Caco-2 (cell line): Measurements from ENCODE around the gene FLCN. TPM values are rescaled to one million over a fixed set of nuclear protein-coding genes. Genes with fewer than 3 reads are reported as not detected.

Source experiments
- BruUV-seq: library from RNA; stranded (reverse); fragments of 400-500 nt; replicated peaks from 2 replicates; lab custom pipeline; 2021; lab: Mats Ljungman, UMichigan
- CTCF ChIA-PET: fragments of 300-600 bp; sonication (Branson Sonifier 250); formaldehyde crosslinking; loops from one replicate; lab custom pipeline; 2022; ENCODE audit warnings: antibody characterized with exemption; lab: Charles Lee
- POLR2A ChIA-PET: fragments of 300-600 bp; sonication (Branson Sonifier 250); formaldehyde crosslinking; loops from one replicate; lab custom pipeline; 2022; ENCODE audit warnings: antibody characterized with exemption; lab: Charles Lee
- DNase-seq, 2 experiments: peaks; one replicate each; pipeline versions ENCODE4 v3.0.0 to v3.0.0-alpha.2; 2020 to 2022
- H3K27me3 ChIP-seq: replicated peaks from 2 replicates; pipeline ENCODE4 v1.6.0; 2011; ENCODE audit warnings: low read length; ENCODE audit not compliant: control insufficient read depth, insufficient read depth
- H3K36me3 ChIP-seq: 2 replicates; pipeline ENCODE4 v1.5.1; 2011; ENCODE audit warnings: low read length; ENCODE audit not compliant: control insufficient read depth, insufficient read depth
- H3K4me1 ChIP-seq: fragments of 250-450 bp; sonication (Bioruptor Pico); 2 replicates; pipeline ENCODE4 v1.5.1; 2020; ENCODE audit warnings: mild to moderate bottlenecking
- H3K4me3 ChIP-seq: 2 replicates; pipeline ENCODE4 v1.5.1; 2011; ENCODE audit warnings: low read depth, mild to moderate bottlenecking, control low read depth, low read length
- H3K9me3 ChIP-seq: fragments of 250-450 bp; sonication (Bioruptor Pico); 2 replicates; pipeline ENCODE4 v1.5.1; 2020; ENCODE audit warnings: mild to moderate bottlenecking, moderate library complexity
- H3K27ac Mint-ChIP-seq: one replicate; pipeline ENCODE4 v1.8.0; 2022; ENCODE audit warnings: mixed read lengths; ENCODE audit not compliant: unreplicated experiment
- H3K27me3 Mint-ChIP-seq: one replicate; pipeline ENCODE4 v1.8.0; 2022; ENCODE audit warnings: mixed read lengths; ENCODE audit not compliant: insufficient read depth, unreplicated experiment
- H3K36me3 Mint-ChIP-seq: one replicate; pipeline ENCODE4 v1.8.0; 2022; ENCODE audit warnings: mild to moderate bottlenecking, mixed read lengths; ENCODE audit not compliant: insufficient read depth, unreplicated experiment
- H3K4me1 Mint-ChIP-seq: one replicate; pipeline ENCODE4 v1.8.0; 2022; ENCODE audit warnings: low read depth, mixed read lengths; ENCODE audit not compliant: unreplicated experiment
- H3K4me3 Mint-ChIP-seq: one replicate; pipeline ENCODE4 v1.8.0; 2022; ENCODE audit warnings: mild to moderate bottlenecking, moderate library complexity, mixed read lengths; ENCODE audit not compliant: unreplicated experiment
- H3K9me3 Mint-ChIP-seq: one replicate; pipeline ENCODE4 v1.8.0; 2022; ENCODE audit warnings: mixed read lengths; ENCODE audit not compliant: unreplicated experiment
- intact Hi-C: fragments of 100-400 bp; cut with micrococcal nuclease; formaldehyde crosslinking; loops from one replicate; pipeline ENCODE4 v1.10.0; 2022; ENCODE audit not compliant: unreplicated experiment
- total RNA-seq: library from RNA; stranded (reverse); gene quantifications from 2 replicates; pipeline ENCODE4 v1.2.3, GENCODE V29; 2022
- TF ChIP-seq, protein P1 (sequence below), 2 experiments: fragments of 200-600 bp in 1 of 2; IDR thresholded peaks; 1 replicate in 1 of 2; 2 replicates in 1 of 2; pipeline versions ENCODE4 v1.5.1 to v1.8.0; 2011 to 2022; ENCODE audit warnings: antibody characterized with exemption in 1 of 2, control low read depth in 1 of 2, inconsistent platforms in 1 of 2, low read depth in 1 of 2, low read length in 1 of 2, mild to moderate bottlenecking in 1 of 2, moderate library complexity in 1 of 2; ENCODE audit not compliant: insufficient read depth in 1 of 2, severe bottlenecking in 1 of 2, unreplicated experiment in 1 of 2

FLCN gene
- total RNA-seq, 1 experiment from 2014 or later: 69.0 TPM

DNA sequence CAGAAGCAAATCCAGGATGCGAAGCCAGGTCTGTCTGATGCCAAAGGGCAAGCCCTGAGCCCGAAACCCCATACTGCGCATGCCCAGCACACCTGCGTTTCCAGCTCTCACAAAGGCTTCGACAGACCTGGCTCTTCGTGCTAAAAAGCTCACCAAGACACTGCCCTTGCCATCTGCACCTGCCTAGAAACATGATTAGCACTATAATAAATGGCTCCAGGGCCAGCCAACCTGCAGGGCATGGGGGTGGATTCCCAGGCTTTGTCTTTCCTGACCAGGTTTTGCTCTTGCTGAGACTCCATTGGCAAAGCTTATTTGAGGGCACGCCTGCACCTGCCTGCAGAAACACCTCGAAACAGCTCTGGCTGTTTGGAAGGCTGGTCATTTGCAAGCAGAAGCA is 16.4 kb downstream of the FLCN start:
- intact Hi-C loops: no loop called here
- DNase-seq: no peak
- no peak overlapping the region for H3K27ac Mint-ChIP-seq
- H3K4me3 ChIP-seq: no peak overlapping the region
- H3K27me3 Mint-ChIP-seq: no peaks in the 10 kb centered on the region
- no peaks in the 10 kb centered on the region for H3K9me3 ChIP-seq
- CTCF ChIA-PET: no interaction called here
- H3K9me3 Mint-ChIP-seq: no peaks in the 10 kb centered on the region
- no TSS peak for BruUV-seq
- TF ChIP-seq, protein P1, sequence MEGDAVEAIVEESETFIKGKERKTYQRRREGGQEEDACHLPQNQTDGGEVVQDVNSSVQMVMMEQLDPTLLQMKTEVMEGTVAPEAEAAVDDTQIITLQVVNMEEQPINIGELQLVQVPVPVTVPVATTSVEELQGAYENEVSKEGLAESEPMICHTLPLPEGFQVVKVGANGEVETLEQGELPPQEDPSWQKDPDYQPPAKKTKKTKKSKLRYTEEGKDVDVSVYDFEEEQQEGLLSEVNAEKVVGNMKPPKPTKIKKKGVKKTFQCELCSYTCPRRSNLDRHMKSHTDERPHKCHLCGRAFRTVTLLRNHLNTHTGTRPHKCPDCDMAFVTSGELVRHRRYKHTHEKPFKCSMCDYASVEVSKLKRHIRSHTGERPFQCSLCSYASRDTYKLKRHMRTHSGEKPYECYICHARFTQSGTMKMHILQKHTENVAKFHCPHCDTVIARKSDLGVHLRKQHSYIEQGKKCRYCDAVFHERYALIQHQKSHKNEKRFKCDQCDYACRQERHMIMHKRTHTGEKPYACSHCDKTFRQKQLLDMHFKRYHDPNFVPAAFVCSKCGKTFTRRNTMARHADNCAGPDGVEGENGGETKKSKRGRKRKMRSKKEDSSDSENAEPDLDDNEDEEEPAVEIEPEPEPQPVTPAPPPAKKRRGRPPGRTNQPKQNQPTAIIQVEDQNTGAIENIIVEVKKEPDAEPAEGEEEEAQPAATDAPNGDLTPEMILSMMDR (IDR thresholded peaks at IDR 0.05; ENCODE audit: insufficient read depth in 1 of 2, low read depth in 1 of 2, low read length in 1 of 2, severe bottlenecking in 1 of 2, unreplicated experiment in 1 of 2): no peak
- no peaks in the 10 kb centered on the region for H3K27me3 ChIP-seq
- H3K4me1 ChIP-seq: no peaks in the 10 kb centered on the region
- H3K4me1 Mint-ChIP-seq: no peaks in the 10 kb centered on the region
- POLR2A ChIA-PET: no interaction called here
- peaks cover 76% of the 10 kb centered on the region for H3K36me3 Mint-ChIP-seq
- H3K4me3 Mint-ChIP-seq: no peak overlapping the region
- peaks cover 11% of the 10 kb centered on the region for H3K36me3 ChIP-seq

DNA sequence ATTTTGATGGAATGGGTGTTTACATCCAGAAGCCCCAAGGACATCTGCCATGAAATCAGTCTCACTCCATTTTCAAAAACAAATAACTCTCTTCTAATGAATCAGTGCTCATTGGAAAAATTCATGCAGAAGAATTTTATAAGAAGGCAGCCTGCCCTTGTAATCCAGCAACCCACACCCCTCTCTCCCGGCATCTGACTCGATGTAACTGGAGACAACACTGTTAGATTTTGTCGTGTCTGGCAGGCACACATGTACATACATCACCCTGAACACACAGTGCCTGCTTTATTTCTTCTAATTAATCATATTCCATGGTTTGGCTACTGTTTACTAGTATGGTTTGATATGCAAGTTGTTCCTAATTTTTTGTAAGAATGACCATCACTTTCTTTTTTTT is 19.0 kb downstream of the FLCN start:
- intact Hi-C loops: no loop called here

DNA sequence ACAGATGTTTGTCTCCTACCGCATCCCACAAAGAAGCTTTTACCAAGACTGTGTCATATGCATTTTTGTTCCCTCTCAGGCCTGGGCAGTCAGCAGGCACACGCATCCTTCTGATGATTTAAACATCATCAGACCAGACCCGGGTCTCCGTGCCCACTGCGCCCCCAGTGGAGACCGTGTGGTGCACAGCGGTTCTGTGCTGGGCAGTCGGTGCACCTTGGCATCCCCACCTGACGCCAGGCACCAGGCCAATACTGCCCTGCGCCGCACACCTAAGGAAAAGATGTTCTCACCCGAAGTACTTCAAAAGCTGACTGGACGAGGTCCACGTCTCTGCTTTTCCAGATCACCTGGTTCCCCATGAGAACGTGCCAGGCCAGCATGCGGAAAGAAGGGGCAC is 20.2 kb downstream of the FLCN start:
- DNase-seq: no peak
- H3K27ac Mint-ChIP-seq: no peak overlapping the region
- H3K4me3 Mint-ChIP-seq: no peak overlapping the region
- Histone ChIP-seq H3K9me3 (no peaks in the 10 kb centered on the region), H3K4me3 (no peak overlapping the region), H3K27me3 (no peaks in the 10 kb centered on the region), H3K36me3 (peaks cover 9% of the 10 kb centered on the region), H3K4me1 (no peaks in the 10 kb centered on the region)
- intact Hi-C loops: no loop called here
- BruUV-seq: no TSS peak
- no peaks in the 10 kb centered on the region for H3K4me1 Mint-ChIP-seq
- POLR2A ChIA-PET: no interaction called here
- H3K27me3 Mint-ChIP-seq: no peaks in the 10 kb centered on the region
- H3K9me3 Mint-ChIP-seq: no peaks in the 10 kb centered on the region
- CTCF ChIA-PET: no interaction called here
- peaks cover 71% of the 10 kb centered on the region for H3K36me3 Mint-ChIP-seq
- TF ChIP-seq, protein P1 (IDR thresholded peaks at IDR 0.05; ENCODE audit: insufficient read depth in 1 of 2, low read depth in 1 of 2, low read length in 1 of 2, severe bottlenecking in 1 of 2, unreplicated experiment in 1 of 2): no peak

More for the DNA sequence above, 19.0 kb downstream of the FLCN start:
- CTCF ChIA-PET: no interaction called here
- Mint-ChIP-seq H3K4me3 (no peak overlapping the region), H3K27ac (no peak overlapping the region), H3K9me3 (no peaks in the 10 kb centered on the region), H3K36me3 (peaks cover 72% of the 10 kb centered on the region), H3K4me1 (no peaks in the 10 kb centered on the region), H3K27me3 (no peaks in the 10 kb centered on the region)
- H3K4me3 ChIP-seq: no peak overlapping the region
- no peaks in the 10 kb centered on the region for H3K27me3 ChIP-seq
- POLR2A ChIA-PET: no interaction called here
- no peaks in the 10 kb centered on the region for H3K4me1 ChIP-seq
- no TSS peak for BruUV-seq
- DNase-seq: no peak
- H3K9me3 ChIP-seq: no peaks in the 10 kb centered on the region
- TF ChIP-seq, protein P1 (IDR thresholded peaks at IDR 0.05; ENCODE audit: insufficient read depth in 1 of 2, low read depth in 1 of 2, low read length in 1 of 2, severe bottlenecking in 1 of 2, unreplicated experiment in 1 of 2): no peak
- H3K36me3 ChIP-seq: peaks cover 9% of the 10 kb centered on the region
